ENCODE data around the gene ARHGAP26.

DNA sequence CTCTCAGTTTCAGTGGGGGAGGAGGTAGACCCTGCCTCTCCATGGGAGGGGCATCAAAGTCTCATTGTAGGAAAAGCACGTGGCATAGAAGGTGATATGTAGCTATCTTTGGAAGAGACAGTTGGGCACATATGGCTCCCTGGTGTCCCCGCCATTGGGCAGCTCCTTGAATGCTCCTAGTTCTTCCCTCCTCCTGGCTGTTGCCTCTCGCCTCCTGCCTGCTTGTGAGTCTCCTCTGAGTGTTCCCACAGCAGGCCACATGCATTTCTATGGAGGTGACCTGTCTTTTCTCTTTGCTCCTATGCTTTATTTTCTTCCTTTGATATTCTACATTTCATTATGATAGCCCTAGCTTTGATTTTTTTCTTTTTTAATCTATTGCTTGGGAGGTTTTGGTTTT is 138.5 kb downstream of the ARHGAP26 start:
- TF ChIP-seq, protein P1, sequence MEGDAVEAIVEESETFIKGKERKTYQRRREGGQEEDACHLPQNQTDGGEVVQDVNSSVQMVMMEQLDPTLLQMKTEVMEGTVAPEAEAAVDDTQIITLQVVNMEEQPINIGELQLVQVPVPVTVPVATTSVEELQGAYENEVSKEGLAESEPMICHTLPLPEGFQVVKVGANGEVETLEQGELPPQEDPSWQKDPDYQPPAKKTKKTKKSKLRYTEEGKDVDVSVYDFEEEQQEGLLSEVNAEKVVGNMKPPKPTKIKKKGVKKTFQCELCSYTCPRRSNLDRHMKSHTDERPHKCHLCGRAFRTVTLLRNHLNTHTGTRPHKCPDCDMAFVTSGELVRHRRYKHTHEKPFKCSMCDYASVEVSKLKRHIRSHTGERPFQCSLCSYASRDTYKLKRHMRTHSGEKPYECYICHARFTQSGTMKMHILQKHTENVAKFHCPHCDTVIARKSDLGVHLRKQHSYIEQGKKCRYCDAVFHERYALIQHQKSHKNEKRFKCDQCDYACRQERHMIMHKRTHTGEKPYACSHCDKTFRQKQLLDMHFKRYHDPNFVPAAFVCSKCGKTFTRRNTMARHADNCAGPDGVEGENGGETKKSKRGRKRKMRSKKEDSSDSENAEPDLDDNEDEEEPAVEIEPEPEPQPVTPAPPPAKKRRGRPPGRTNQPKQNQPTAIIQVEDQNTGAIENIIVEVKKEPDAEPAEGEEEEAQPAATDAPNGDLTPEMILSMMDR (IDR thresholded peaks at IDR 0.05): no peak
- TF ChIP-seq POLR2A (IDR thresholded peaks at IDR 0.05; ENCODE audit: low read depth): no peak
- no peak for TF ChIP-seq EP300 (IDR thresholded peaks at IDR 0.05)
